ENCODE data around the gene AK8.
"Not testable (repeated sequence)": the region's sequence is repeated elsewhere in the genome, so short reads cannot be mapped to it uniquely, and the experiment has no call there.

AK8 gene

GRCh38 chr9:132716007-132716406 lies 162.1 kb downstream of the AK8 start:
- no peak for DNase-seq (ENCODE audit: low spot score)
- TF ChIP-seq CTCF (IDR thresholded peaks at IDR 0.05; ENCODE audit: extremely low read depth, missing control alignments) = no peak

GRCh38 chr9:132712753-132713152 lies 165.3 kb downstream of the AK8 start:
- TF ChIP-seq CTCF (IDR thresholded peaks at IDR 0.05; ENCODE audit: extremely low read depth, missing control alignments) = no peak
- DNase-seq (ENCODE audit: low spot score) = no peak

- DNase-seq (ENCODE audit: low spot score) = no peak
- no peak for TF ChIP-seq CTCF (IDR thresholded peaks at IDR 0.05; ENCODE audit: extremely low read depth, missing control alignments)
Observed at GRCh38 chr9:132711846-132712245, 166.2 kb downstream of the AK8 start.

- DNase-seq (ENCODE audit: low spot score) = not testable (repeated sequence)
Observed at GRCh38 chr9:132711152-132711551, 166.9 kb downstream of the AK8 start.

- TF ChIP-seq CTCF (IDR thresholded peaks at IDR 0.05; ENCODE audit: extremely low read depth, missing control alignments) = no peak
- no peak for DNase-seq (ENCODE audit: low spot score)
Observed at GRCh38 chr9:132710333-132710732, 167.8 kb downstream of the AK8 start.

GRCh38 chr9:132708769-132709430 lies 169.2 kb downstream of the AK8 start:
- TF ChIP-seq CTCF (IDR thresholded peaks at IDR 0.05; ENCODE audit: extremely low read depth, missing control alignments) = no peak
- no peak for DNase-seq (ENCODE audit: low spot score)

- no peak for DNase-seq (ENCODE audit: low spot score)
- TF ChIP-seq CTCF (IDR thresholded peaks at IDR 0.05; ENCODE audit: extremely low read depth, missing control alignments) = no peak
Observed at GRCh38 chr9:132708239-132708638, 169.8 kb downstream of the AK8 start.

GRCh38 chr9:132703336-132703735 lies 174.7 kb downstream of the AK8 start:
- TF ChIP-seq CTCF (IDR thresholded peaks at IDR 0.05; ENCODE audit: extremely low read depth, missing control alignments) = no peak
- DNase-seq (ENCODE audit: low spot score) = no peak

Measured in GM20000 (cell line).